MM.1S (cell line): Measurements from ENCODE around the gene CREB3L4.

Experiments
- CTCF ChIP-seq: fragments of 300-600 bp; sonication (generic); IDR thresholded peaks from 2 replicates; pipeline ENCODE4 v1.5.1; 2016; ENCODE audit warnings: antibody characterized with exemption, low read length, mixed read lengths
- EZH2 ChIP-seq: fragments of 300-600 bp; sonication (generic); optimal IDR thresholded peaks from 2 replicates; pipeline ENCODE3; 2017; ENCODE audit warnings: low read depth, mild to moderate bottlenecking, antibody characterized with exemption, low read length, mixed read lengths
- EZH2phosphoT487 ChIP-seq: fragments of 300-600 bp; sonication (generic); IDR thresholded peaks from 2 replicates; pipeline ENCODE4 v1.6.1; 2018; ENCODE audit warnings: antibody characterized with exemption, low read length

- no peak for TF ChIP-seq EZH2
- TF ChIP-seq CTCF, result no peak
- TF ChIP-seq EZH2phosphoT487, result no peak
Observed at GRCh38 chr1:154012129-154012528, 44.4 kb downstream of the CREB3L4 start.
